Epithelial cell of umbilical artery (primary cell): ENCODE measurements around the gene TMEM234. TPM values are rescaled to one million over a fixed set of nuclear protein-coding genes. Genes with fewer than 3 reads are reported as not detected.

ENCODE experiments used
- total RNA-seq: library from RNA; depleted of rRNA; stranded (reverse); fragments of >200 nt; gene quantifications from 2 replicates; pipeline ENCODE4 v1.2.3, GENCODE V29; 2014

TMEM234 gene
- 9.1 and 11.1 TPM in 2 replicates for total RNA-seq

DNA sequence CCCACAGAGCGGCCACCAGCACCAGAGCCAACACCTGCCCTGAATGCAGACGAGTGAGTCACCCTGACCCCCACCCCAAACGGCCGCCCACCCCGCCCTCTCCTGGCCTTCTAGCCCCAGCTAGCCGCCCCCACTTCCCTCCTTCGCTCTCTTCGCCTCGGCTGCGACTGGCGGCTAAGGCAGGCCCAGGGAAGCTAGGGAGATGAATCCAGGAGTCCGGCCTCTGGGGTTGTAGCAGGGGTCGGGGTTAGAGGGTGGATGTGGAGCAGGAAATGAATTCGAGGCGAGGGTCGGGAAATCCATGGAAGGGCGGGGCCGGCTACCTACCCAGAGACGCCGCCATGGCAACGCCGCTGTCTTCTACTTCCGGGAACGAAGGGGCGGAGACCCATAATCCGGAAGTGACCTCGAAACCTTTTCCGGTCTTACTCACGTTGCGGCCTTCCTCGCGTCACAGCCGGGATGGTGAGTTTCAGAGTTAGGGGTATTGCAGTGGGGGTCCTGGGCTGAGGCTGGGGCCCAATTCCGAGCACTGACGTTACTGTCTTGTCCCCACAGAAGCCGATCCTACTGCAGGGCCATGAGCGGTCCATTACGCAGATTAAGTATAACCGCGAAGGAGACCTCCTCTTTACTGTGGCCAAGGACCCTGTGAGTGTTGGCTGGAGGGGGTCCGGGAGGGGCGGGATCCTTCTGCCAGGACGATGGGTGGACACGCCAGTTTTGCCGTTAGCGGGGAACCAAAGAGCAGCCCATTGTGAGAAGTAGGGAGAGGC is at the start of gene TMEM234, which contains the start of gene EIF3I:
TMEM234 (minus strand) TSS at position 374 of the 776 bp plus-strand sequence; CDS start at position 343, 31 bp downstream.
EIF3I (plus strand) TSS at position 428 of the 776 bp plus-strand sequence; CDS start at position 463, 35 bp downstream.

DNA sequence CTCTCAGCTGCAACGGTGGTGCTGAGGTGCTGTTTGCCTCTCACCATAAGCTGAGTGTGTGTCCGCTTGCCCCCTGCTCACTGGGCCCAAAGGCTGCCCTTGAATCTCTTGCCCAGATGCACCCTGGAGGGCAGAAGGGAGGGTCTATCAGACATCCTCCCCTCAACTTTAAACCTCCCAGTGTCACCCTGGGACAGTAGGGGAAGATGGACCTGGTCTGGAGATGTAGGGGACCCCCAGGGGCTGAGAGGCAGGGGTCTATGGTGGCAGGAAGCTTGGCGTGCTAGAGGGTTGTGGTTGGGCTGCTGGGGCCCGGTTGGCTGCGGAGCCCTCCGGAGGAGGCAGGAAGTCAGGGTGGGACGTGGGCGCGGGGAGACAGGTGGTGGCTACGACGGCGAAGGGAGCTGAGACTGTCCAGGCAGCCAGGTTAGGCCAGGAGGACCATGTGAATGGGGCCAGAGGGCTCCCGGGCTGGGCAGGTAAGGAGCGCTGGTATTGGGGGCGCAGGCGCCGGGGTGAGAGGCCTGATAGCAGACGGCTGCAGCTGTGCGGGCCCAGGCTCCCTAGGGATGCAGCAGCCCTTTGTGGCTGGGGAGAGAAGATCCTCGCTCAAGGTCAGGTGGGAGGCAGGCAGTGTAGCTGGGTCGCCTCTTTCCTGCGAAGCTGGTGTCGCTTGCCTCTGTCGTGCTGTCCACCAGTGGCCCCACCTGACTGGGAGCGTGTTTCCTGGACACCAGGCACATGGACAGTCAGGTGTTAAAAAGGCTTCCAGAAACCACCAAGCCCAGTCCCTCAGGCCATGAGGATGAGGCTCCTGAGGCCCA is 29.0 kb upstream of the TMEM234 start, which contains the start of gene LCK:
LCK (plus strand) TSS at position 373 of the 824 bp plus-strand sequence. CDS start 23,065 bp downstream, outside the sequence.

DNA sequence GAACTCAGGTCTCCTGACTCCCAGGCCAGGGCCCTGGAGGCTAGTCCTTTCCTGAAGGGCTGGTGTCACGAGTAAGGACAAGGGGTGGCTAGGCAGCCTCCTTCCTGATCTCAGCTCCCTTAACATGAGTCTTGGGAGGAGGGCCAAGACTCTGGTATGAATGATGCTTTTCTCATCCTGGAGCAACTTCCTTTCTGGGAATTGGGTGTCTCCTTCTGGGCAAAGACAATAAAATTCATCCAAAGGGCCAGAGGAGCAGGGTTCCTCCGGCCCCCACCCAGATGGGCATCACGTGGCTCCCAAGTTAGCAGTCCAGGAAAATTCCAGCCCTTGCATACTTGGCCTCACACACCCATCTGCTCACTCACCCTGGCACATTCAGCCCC is 24.7 kb upstream of the TMEM234 start, which contains the start of gene FAM167B:
FAM167B (plus strand) TSS at position 335 of the 386 bp plus-strand sequence. CDS start 200 bp downstream, outside the sequence.

DNA sequence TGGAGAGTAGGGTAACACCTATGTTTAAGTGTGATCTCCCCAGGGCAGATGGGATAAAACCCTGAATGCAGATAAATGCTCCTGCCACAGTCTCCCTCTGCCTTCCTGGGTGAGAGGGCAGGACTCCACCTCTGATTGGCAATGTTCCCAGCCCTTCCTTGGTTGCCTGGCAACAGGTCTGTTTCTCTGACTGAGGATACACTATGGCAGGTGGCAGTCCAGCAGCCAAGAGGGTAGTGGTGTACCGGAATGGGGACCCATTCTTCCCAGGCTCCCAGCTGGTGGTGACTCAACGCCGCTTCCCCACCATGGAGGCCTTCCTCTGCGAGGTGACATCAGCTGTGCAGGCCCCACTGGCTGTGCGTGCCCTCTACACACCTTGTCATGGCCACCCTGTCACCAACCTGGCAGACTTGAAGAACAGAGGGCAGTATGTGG is 13.2 kb downstream of the TMEM234 start, which contains the start of gene DCDC2B:
DCDC2B (plus strand) TSS at position 199 of the 438 bp plus-strand sequence; CDS start at position 204, 5 bp downstream.

DNA sequence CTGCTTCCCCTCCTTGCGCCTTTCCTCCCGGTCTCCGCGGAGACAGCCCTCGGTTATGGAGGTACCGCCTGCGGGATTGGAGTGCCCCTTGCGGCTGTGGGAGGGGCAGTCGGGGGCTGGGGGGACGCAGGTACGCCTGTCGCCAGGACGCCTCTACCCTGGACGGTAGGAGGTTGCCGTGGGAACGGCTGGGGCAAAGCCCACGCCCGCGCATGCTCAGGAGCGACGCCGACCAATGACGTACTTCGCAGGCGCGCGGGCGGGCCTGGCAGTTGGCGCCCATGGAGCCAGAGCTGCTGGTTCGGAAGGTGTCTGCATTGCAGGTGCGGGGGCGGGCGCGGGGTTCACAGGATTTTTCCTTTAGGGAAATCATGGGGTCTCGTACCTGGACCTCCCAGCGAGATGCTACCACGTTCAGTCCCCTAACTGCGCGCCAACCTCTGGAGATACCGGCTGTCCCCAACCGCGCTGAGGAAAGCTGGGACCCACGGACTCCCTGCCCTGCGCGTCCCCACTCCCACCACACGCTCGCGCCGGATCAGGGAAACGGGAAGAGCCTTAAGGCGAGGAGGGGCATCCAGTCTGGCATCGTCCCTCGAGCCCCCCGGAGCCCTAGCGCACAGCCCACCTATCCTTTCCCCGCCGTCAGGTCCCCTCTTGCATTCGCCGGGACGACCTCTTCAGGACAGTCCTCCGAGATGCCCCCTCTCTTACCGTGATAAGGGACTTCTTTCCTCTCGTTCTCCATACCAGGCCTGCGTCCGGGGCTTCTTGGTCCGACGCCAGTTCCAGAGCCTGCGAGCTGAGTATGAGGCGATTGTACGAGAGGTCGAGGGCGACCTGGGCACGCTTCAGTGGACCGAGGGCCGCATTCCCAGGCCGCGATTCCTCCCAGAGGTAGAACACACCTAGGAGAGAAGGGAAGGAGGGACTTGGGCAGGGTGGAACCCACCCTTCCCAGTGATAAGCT is 16.5 kb downstream of the TMEM234 start, which contains the start of gene IQCC:
IQCC (plus strand) TSS at position 271 of the 970 bp plus-strand sequence; CDS start at position 282, 11 bp downstream.

DNA sequence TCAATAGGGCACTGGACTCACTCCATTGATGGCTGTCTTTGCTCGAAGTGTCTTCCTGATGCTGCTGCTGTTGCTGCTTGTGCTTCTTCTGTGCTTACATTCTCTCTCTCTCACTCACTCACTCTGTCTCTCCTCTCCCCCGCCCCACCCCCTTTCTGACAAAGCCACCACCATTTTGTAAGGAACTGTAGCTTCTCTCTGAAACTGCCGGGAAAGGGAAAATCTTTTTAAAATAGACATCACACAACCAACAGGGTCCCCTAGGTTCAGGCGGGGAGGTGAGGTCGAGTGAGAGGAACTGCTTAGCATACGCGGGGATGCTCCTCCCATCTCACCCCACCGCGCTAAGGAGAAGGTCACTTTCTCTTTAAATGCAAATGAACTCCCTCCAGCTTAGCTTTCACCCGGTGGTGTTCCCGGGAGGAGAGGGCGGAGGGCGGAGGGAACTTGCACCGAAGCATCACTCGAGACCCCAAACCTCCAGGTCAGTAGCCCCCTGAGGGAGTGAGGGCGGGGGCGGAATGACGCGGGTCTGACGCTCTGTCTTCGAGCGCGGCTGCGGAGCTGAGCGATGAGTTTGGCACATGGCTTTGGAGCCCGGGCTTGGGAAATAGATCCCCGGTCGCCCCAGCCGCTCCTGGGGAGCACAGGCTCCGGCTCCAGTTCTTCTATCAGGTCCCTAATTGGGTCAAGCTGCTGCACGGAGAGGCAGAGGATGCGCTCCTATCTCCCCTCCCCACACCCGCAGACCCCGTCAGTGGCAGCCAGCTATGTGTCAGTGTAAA is 21.7 kb downstream of the TMEM234 start, which contains the start of gene CCDC28B:
CCDC28B (plus strand) TSS at position 370 of the 785 bp plus-strand sequence. CDS start 1,341 bp downstream, outside the sequence.

DNA sequence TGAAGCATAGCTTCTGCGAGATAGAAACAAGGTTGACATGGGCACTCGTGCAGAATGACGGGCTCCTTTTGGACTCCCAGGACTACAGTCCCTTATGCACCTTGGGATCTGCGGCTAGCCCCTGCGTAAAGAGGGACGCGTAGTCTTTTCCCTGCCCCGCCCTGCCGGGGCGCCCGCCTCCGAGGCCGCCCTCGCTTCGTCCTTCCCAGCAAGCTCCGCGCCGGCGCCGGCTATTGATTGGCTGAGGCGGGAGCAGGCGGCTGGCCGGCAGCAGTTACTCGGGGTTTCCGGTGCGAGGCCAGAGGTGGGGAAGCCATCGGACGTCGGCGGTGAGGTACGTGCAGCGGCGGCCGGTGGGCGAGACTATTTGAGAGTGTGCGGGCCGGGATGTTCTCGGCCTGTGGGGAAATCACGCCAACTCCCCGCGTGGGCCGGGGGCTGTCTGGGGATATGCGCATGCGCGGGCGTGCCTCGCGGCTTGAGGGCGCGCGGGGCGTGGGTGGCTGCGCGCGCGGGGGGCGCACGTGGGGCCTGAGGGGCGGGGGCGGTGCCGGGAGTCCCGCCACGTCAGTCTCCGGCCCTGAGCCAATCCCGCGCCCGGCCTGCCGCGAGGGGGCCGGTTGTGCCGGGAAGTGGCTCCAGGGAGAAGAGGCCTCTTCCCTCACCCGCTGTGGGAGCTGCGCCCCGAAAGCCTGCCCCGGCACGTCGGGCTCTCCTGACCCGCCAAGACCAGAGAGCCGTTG is 42.5 kb downstream of the TMEM234 start, which contains the start of gene TXLNA:
TXLNA (plus strand) TSS at position 233 of the 743 bp plus-strand sequence. CDS start 671 bp downstream, outside the sequence.

Other genes starting within 250 kb of the TMEM234 start
- 68.2 and 71.4 TPM in 2 replicates for gene KHDRBS1, start 208.5 kb downstream of the TMEM234 start, total RNA-seq
- 8.4 and 9.1 TPM in 2 replicates for gene TMEM39B, start 149.4 kb downstream of the TMEM234 start, total RNA-seq
- gene KPNA6, start 114.3 kb downstream of the TMEM234 start, total RNA-seq = 30.2 and 38.0 TPM in 2 replicates
- 60.7 and 83.4 TPM in 2 replicates for gene TXLNA, start 42.7 kb downstream of the TMEM234 start, total RNA-seq
- gene CCDC28B, start 21.8 kb downstream of the TMEM234 start, total RNA-seq = 16.7 and 25.3 TPM in 2 replicates
- 1.3 and 2.0 TPM in 2 replicates for gene IQCC, start 16.7 kb downstream of the TMEM234 start, total RNA-seq
- gene DCDC2B, start 13.3 kb downstream of the TMEM234 start, total RNA-seq = not detected in 2 replicates
- gene EIF3I, start 54 bp upstream of the TMEM234 start, total RNA-seq = 393 and 395 TPM in 2 replicates
- 0.97 and 3.6 TPM in 2 replicates for gene FAM167B, start 24.9 kb upstream of the TMEM234 start, total RNA-seq
- gene LCK, start 28.9 kb upstream of the TMEM234 start, total RNA-seq = 0.32 TPM in 1 of 2 replicates, not detected in the other
- gene HDAC1, start 69.7 kb upstream of the TMEM234 start, total RNA-seq = 89.6 and 124 TPM in 2 replicates
- gene MARCKSL1, start 113.9 kb upstream of the TMEM234 start, total RNA-seq = 56.1 and 67.2 TPM in 2 replicates
- 0.32 and 0.61 TPM in 2 replicates for gene FAM229A, start 140.1 kb upstream of the TMEM234 start, total RNA-seq
- gene TSSK3, start 140.2 kb upstream of the TMEM234 start, total RNA-seq = not detected in 2 replicates
- gene BSDC1, start 172.1 kb upstream of the TMEM234 start, total RNA-seq = 46.1 and 63.7 TPM in 2 replicates
- under 0.01 TPM in 1 of 2 replicates, not detected in the other for gene ZBTB8B, start 242.7 kb upstream of the TMEM234 start, total RNA-seq